GM12872 (cell line): ENCODE data around the gene FCER1G.

Source experiments
- CTCF ChIP-seq: IDR thresholded peaks from 3 replicates; pipeline ENCODE4 v1.5.1; 2011; ENCODE audit warnings: low read depth, mild to moderate bottlenecking, low read length, moderate library complexity; ENCODE audit not compliant: insufficient read depth

Gene FCER1G

GRCh38 chr1:161244888-161245287 is 29.8 kb downstream of the FCER1G start:
- TF ChIP-seq CTCF, result no peak

DNA sequence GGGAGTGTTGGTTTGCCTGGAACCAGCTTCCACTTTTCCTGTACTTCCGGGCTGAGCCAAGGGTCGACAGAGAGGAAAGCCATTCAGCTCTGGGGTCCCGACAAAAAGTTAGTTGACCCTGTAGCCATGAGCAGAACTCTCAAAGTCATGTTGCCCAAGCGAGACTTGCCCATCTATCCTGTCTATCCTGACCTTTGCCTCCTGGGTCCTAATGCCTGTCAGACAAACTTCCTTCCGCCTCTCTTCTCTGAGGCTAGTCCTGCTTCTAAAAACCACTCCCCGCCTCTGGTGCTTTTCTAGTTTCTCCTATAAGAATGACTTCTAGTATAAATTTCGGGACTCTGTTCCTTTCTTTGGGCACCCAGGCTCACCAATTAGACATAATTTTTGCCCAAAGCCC is 35.7 kb downstream of the FCER1G start:
- TF ChIP-seq CTCF, result no peak

DNA sequence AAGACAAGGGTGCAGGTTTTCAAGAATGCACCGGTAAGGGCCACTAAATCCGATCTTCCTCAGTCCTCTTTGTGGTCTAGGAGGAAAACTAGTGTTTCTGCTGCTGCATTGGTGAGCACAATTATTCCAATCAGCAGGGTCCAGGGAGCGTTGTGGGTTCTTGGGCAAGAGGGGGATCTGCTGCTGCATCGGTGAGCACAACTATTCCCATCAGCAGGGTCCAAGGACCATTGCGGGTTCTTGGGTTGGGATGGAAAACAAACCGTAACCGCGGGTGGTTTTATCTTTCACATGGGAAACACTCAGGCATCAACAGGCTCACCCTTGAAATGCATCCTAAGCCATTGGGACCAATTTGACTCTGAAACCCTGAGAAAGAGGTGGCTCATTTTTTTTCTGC is 36.5 kb downstream of the FCER1G start:
- no peak for TF ChIP-seq CTCF

GRCh38 chr1:161258439-161259344 is 43.6 kb downstream of the FCER1G start, which contains the start of gene PCP4L1:
PCP4L1 (plus strand) TSS chr1:161258745; CDS start chr1:161258975, 230 bp downstream.
- TF ChIP-seq CTCF, result no peak

GRCh38 chr1:161259345-161259702 is 44.2 kb downstream of the FCER1G start:
- no peak for TF ChIP-seq CTCF

GRCh38 chr1:161259765-161260164 is 44.7 kb downstream of the FCER1G start:
- TF ChIP-seq CTCF, result no peak

- no peak for TF ChIP-seq CTCF
These were observed 45.5 kb downstream of the FCER1G start for GRCh38 chr1:161260376-161261260.
